HFF-Myc (cell line): ENCODE data around the gene SPACA5B.
"Not testable (repeated sequence)": the region's sequence is repeated elsewhere in the genome, so short reads cannot be mapped to it uniquely, and the experiment has no call there.

ENCODE experiments used
- DNase-seq: peaks from one replicate; pipeline ENCODE4 v3.0.0-alpha.2; 2011; ENCODE audit warnings: low read depth; ENCODE audit errors: extremely low read depth
- H3K4me3 ChIP-seq: replicated peaks from 2 replicates; pipeline ENCODE4 v1.5.1; 2011; ENCODE audit warnings: low read depth, mild to moderate bottlenecking, control low read depth, low read length
- TF ChIP-seq, protein P1 (sequence below): IDR thresholded peaks from 2 replicates; pipeline ENCODE4 v1.5.1; 2012; ENCODE audit warnings: mild to moderate bottlenecking, low read depth, low read length, control low read depth; ENCODE audit errors: missing control alignments

Gene SPACA5B

GRCh38 chrX:48107717-48108116 is 22.7 kb upstream of the SPACA5B start:
- DNase-seq, result no peak
- TF ChIP-seq, protein P1, sequence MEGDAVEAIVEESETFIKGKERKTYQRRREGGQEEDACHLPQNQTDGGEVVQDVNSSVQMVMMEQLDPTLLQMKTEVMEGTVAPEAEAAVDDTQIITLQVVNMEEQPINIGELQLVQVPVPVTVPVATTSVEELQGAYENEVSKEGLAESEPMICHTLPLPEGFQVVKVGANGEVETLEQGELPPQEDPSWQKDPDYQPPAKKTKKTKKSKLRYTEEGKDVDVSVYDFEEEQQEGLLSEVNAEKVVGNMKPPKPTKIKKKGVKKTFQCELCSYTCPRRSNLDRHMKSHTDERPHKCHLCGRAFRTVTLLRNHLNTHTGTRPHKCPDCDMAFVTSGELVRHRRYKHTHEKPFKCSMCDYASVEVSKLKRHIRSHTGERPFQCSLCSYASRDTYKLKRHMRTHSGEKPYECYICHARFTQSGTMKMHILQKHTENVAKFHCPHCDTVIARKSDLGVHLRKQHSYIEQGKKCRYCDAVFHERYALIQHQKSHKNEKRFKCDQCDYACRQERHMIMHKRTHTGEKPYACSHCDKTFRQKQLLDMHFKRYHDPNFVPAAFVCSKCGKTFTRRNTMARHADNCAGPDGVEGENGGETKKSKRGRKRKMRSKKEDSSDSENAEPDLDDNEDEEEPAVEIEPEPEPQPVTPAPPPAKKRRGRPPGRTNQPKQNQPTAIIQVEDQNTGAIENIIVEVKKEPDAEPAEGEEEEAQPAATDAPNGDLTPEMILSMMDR, result no peak
- no peak overlapping the region for H3K4me3 ChIP-seq

GRCh38 chrX:48125286-48125685 is 5.1 kb upstream of the SPACA5B start:
- not testable (repeated sequence) for H3K4me3 ChIP-seq, DNase-seq

DNA sequence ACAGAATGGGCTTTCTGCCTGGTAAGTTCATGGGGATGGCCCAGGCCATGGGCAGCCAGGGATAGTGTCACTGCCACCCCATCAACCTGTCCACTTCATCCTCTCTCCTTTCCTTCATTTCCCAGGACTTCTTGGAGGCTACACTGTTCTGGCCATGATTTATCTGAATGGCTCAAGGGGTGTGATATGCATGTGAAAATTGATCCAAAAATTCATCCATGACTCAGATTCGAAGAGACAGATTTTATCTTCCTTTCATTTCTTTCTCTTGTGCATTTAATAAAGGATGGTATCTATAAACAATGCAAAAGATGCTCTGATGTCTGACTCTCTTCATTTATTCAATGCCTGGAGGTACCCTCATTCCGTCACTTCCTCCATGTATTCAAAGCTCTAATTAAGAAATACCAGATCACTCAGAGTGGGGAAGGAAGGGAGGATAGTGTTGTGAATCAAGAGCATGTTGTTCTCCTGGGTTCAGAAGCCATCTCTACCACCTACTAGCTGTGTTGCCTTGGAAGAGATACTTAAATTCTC is 1.9 kb downstream of the SPACA5B start:
- H3K4me3 ChIP-seq, DNase-seq: not testable (repeated sequence)

GRCh38 chrX:48139076-48139475 is 8.7 kb downstream of the SPACA5B start:
- not testable (repeated sequence) for DNase-seq, H3K4me3 ChIP-seq

DNA sequence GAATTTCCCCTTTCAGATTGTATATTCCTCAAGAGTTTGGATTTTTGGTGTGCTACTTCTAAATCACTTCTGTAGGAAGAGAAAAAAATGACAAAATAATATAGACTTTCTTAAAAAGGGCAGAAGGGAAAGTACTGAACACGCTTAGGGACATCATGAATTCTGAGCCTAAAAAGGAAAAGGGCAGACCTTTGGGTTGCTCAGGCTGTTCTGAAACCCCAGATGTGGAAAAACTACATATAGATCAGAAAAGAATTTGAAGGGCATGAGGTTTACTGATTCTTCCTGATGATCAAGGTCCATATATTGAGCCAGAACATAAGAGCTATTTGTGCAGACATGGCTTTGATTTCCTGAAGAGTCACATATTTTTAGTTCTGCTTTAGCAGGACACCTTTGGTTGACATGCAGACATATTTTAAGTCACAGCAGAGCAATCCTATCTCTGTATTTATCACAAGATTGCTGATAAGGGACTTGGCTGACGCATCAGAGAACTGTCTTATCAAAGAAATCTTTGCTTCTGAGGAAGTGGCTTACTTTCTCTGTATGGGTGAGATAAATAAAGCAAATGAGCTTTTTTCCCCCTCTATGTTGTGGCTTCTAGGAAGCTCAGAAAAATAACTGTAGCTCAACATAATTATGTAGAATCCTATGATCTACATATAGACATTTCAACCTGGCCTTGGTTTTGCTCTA is 11.5 kb downstream of the SPACA5B start:
- DNase-seq, H3K4me3 ChIP-seq: not testable (repeated sequence)

DNA sequence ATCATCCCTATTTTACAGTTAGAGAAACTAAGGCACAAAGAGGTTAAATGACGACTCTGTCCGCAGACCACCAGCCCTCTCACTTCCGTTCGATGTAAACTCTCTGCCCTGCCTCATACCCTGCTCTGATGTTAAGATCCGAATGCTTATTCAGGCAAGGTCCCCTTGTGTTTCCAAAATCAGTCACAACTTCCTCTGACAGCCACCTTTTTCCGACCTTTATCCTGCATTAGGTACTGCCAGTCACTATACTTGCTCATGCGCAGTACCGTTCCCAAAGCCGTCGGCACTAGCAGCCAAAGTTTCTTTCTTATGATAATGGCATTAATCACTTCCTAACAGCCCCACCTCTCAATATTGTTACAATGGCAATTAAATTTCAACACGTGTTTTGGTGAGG is 12.3 kb downstream of the SPACA5B start:
- H3K4me3 ChIP-seq, DNase-seq: not testable (repeated sequence)

GRCh38 chrX:48153769-48154168 is 23.3 kb downstream of the SPACA5B start:
- DNase-seq, result no peak
- H3K4me3 ChIP-seq, result no peak overlapping the region
- TF ChIP-seq, protein P1, result no peak

DNA sequence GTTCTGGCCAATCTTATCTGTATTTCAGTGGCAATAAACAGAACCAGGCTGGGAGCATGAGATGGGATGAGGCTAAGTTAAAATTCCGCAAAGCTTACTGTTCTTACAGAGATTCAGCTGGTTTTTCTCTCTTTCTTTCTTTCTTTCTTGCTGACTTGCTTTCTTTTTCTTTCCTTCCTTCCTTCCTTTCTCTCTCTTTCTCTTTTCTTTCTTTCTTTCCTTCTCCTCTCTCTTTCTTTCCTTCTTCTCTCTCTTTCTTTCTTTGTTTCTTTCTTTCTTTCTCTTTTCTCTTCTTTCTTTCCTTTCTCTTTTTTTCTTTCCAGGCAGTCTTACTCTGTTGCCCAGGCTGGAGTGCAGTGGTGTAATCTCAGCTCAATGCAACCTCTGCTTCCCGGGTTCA is 24.4 kb downstream of the SPACA5B start:
- TF ChIP-seq, protein P1, result no peak
- H3K4me3 ChIP-seq, result no peak overlapping the region
- DNase-seq, result no peak

GRCh38 chrX:48156014-48156413 is 25.6 kb downstream of the SPACA5B start:
- no peak for DNase-seq
- no peak overlapping the region for H3K4me3 ChIP-seq
- TF ChIP-seq, protein P1, result no peak
